Measurements from ENCODE around the gene ADAMTSL1. TPM values are rescaled to one million over a fixed set of nuclear protein-coding genes. Genes with fewer than 3 reads are reported as not detected.

The ADAMTSL1 gene
- total and polyA plus RNA-seq, 4 donors, result 0.31 to 3.4 (median 1.9) TPM

DNA sequence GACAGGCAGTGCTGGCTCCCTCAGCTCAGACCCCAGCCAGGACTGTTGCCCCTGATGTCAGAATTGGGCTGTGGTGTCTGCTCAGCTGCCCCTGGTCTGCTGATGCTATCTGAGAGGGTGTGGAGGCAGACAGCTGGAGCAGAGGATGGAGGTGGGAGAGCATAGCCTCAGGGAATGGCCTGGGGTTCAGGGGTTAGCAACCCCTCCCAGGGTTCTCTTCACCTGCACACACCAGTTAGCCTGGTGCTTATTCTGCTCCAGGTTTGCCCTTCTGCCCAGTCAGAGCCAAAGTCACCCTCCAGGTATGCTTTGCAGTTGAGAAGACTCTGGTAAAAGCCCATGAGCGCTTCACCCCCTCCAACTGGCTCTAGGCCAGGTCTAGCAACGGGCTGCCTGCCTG is 449.2 kb downstream of the ADAMTSL1 start:
- no peak for DNase-seq (ENCODE audit: low spot score)
- no peaks in the 10 kb centered on the region for H3K36me3 ChIP-seq (ENCODE audit: control insufficient read depth in 4 of 4, insufficient read depth in 3 of 4, low read depth in 1 of 4, low read length in 3 of 4)
- H3K4me3 ChIP-seq (ENCODE audit: low read depth in 1 of 3, low read length in 3 of 3), result no peak overlapping the region
- no peaks in the 10 kb centered on the region for H3K9me3 ChIP-seq (ENCODE audit: control insufficient read depth in 4 of 4, low read length in 3 of 4)
- no peak overlapping the region for H3K9ac ChIP-seq (ENCODE audit: low read depth in 1 of 2, low read length in 2 of 2)
- H3K27me3 ChIP-seq (ENCODE audit: control insufficient read depth in 4 of 4, insufficient read depth in 4 of 4, low read length in 3 of 4), result no peaks in the 10 kb centered on the region
- TF ChIP-seq TAF1 (conservative IDR thresholded peaks at IDR 0.05), result no peak
- no peak for TF ChIP-seq YY1 (IDR thresholded peaks at IDR 0.05)
- TF ChIP-seq SP1 (IDR thresholded peaks at IDR 0.05), result no peak
- TF ChIP-seq, protein P1, sequence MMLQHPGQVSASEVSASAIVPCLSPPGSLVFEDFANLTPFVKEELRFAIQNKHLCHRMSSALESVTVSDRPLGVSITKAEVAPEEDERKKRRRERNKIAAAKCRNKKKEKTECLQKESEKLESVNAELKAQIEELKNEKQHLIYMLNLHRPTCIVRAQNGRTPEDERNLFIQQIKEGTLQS (IDR thresholded peaks at IDR 0.05), result no peak
- no peak for TF ChIP-seq EGR1 (IDR thresholded peaks at IDR 0.05; ENCODE audit: low read depth in 2 of 2)
- TF ChIP-seq FOXA2 (IDR thresholded peaks at IDR 0.05), result no peak
- no peak for TF ChIP-seq HNF4A (conservative IDR thresholded peaks at IDR 0.05)
- no peak for TF ChIP-seq GABPA (IDR thresholded peaks at IDR 0.05 in 1 of 2, conservative IDR thresholded peaks at IDR 0.05 in 1 of 2)
- TF ChIP-seq NR2F2 (IDR thresholded peaks at IDR 0.05), result no peak
- TF ChIP-seq, protein P2, sequence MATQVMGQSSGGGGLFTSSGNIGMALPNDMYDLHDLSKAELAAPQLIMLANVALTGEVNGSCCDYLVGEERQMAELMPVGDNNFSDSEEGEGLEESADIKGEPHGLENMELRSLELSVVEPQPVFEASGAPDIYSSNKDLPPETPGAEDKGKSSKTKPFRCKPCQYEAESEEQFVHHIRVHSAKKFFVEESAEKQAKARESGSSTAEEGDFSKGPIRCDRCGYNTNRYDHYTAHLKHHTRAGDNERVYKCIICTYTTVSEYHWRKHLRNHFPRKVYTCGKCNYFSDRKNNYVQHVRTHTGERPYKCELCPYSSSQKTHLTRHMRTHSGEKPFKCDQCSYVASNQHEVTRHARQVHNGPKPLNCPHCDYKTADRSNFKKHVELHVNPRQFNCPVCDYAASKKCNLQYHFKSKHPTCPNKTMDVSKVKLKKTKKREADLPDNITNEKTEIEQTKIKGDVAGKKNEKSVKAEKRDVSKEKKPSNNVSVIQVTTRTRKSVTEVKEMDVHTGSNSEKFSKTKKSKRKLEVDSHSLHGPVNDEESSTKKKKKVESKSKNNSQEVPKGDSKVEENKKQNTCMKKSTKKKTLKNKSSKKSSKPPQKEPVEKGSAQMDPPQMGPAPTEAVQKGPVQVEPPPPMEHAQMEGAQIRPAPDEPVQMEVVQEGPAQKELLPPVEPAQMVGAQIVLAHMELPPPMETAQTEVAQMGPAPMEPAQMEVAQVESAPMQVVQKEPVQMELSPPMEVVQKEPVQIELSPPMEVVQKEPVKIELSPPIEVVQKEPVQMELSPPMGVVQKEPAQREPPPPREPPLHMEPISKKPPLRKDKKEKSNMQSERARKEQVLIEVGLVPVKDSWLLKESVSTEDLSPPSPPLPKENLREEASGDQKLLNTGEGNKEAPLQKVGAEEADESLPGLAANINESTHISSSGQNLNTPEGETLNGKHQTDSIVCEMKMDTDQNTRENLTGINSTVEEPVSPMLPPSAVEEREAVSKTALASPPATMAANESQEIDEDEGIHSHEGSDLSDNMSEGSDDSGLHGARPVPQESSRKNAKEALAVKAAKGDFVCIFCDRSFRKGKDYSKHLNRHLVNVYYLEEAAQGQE (IDR thresholded peaks at IDR 0.05), result no peak
- WGBS, result 71% methylated on average over 2 of the region's 2 CpGs
- no peaks in the 10 kb centered on the region for H3K4me1 ChIP-seq (ENCODE audit: control insufficient read depth in 4 of 4, insufficient read depth in 4 of 4, low read length in 3 of 4)
- no peak overlapping the region for H3K27ac ChIP-seq (ENCODE audit: low read depth in 1 of 2, low read length in 2 of 2)

DNA sequence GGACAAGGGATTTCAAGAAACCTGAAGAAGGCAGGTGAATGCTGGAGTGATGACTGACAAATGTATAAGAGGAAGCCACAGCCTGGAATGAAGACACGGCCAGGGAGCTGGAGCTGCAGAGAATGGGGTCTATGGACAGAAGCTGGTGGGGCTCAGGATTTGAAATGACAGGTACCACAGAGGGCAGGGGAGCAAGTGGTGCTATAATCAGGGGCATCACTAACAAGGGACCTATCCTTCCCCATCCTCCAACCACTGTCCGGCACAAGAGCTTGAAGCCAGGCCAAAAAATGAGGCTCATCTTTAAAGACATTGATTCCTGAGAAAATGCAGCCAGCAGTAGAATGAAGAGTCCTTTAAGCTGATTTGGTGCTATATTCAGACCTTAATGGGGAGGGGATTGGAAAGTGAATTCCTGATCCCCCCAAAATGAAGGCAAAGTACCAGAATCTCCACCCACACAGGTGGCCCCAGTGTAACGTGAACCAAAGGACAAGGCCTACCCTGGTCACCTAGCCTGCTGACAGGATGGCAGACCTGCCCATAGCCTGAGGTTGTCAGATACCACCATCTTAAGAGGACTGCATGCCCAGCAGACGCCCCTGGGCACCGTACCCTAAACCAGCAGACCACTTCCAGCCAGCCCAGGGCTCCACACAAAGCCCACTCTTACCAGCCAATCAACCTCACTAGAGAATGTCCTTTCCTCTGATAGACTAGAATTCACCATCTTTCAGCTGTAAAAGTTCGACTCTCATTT is 449.9 kb downstream of the ADAMTSL1 start:
- DNase-seq (ENCODE audit: low spot score), result no peak
- no peaks in the 10 kb centered on the region for H3K36me3 ChIP-seq (ENCODE audit: control insufficient read depth in 4 of 4, insufficient read depth in 3 of 4, low read depth in 1 of 4, low read length in 3 of 4)
- H3K9ac ChIP-seq (ENCODE audit: low read depth in 1 of 2, low read length in 2 of 2), result no peak overlapping the region
- no peaks in the 10 kb centered on the region for H3K27me3 ChIP-seq (ENCODE audit: control insufficient read depth in 4 of 4, insufficient read depth in 4 of 4, low read length in 3 of 4)
- no peak overlapping the region for H3K27ac ChIP-seq (ENCODE audit: low read depth in 1 of 2, low read length in 2 of 2)
- H3K9me3 ChIP-seq (ENCODE audit: control insufficient read depth in 4 of 4, low read length in 3 of 4), result no peaks in the 10 kb centered on the region
- WGBS, result 93% methylated on average over 6 of the region's 6 CpGs
- H3K4me1 ChIP-seq (ENCODE audit: control insufficient read depth in 4 of 4, insufficient read depth in 4 of 4, low read length in 3 of 4), result no peaks in the 10 kb centered on the region
- no peak for TF ChIP-seq HNF4A (conservative IDR thresholded peaks at IDR 0.05)
- TF ChIP-seq FOXA1 (IDR thresholded peaks at IDR 0.05), result no peak
- TF ChIP-seq RXRA (IDR thresholded peaks at IDR 0.05), result no peak
- no peak for TF ChIP-seq GABPA (IDR thresholded peaks at IDR 0.05 in 1 of 2, conservative IDR thresholded peaks at IDR 0.05 in 1 of 2)
- no peak for TF ChIP-seq YY1 (IDR thresholded peaks at IDR 0.05)
- no peak for TF ChIP-seq NR2F2 (IDR thresholded peaks at IDR 0.05)
- no peak for TF ChIP-seq TAF1 (conservative IDR thresholded peaks at IDR 0.05)
- TF ChIP-seq, protein P3, sequence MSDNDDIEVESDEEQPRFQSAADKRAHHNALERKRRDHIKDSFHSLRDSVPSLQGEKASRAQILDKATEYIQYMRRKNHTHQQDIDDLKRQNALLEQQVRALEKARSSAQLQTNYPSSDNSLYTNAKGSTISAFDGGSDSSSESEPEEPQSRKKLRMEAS (IDR thresholded peaks at IDR 0.05), result no peak
- TF ChIP-seq, protein P1 (IDR thresholded peaks at IDR 0.05), result no peak
- TF ChIP-seq RAD21 (IDR thresholded peaks at IDR 0.05), result no peak
- no peak for TF ChIP-seq SP1 (IDR thresholded peaks at IDR 0.05)
- TF ChIP-seq, protein P4, sequence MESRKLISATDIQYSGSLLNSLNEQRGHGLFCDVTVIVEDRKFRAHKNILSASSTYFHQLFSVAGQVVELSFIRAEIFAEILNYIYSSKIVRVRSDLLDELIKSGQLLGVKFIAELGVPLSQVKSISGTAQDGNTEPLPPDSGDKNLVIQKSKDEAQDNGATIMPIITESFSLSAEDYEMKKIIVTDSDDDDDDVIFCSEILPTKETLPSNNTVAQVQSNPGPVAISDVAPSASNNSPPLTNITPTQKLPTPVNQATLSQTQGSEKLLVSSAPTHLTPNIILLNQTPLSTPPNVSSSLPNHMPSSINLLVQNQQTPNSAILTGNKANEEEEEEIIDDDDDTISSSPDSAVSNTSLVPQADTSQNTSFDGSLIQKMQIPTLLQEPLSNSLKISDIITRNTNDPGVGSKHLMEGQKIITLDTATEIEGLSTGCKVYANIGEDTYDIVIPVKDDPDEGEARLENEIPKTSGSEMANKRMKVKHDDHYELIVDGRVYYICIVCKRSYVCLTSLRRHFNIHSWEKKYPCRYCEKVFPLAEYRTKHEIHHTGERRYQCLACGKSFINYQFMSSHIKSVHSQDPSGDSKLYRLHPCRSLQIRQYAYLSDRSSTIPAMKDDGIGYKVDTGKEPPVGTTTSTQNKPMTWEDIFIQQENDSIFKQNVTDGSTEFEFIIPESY (IDR thresholded peaks at IDR 0.05), result no peak
- TF ChIP-seq JUND (IDR thresholded peaks at IDR 0.05), result no peak
- no peak overlapping the region for H3K4me3 ChIP-seq (ENCODE audit: low read depth in 1 of 3, low read length in 3 of 3)
